Measurements from ENCODE around the gene ERF.

The ERF gene

GRCh38 chr19:42234364-42234763 is 20.6 kb downstream of the ERF start:
- peaks cover 4% of the 10 kb centered on the region for H3K79me2 ChIP-seq (ENCODE audit: control insufficient read depth, insufficient read depth, low read length, unreplicated experiment)

GRCh38 chr19:42233678-42234292 is 21.1 kb downstream of the ERF start:
- no peaks in the 10 kb centered on the region for H3K4me1 ChIP-seq (ENCODE audit: control insufficient read depth, insufficient read depth, low read length, unreplicated experiment)
- no peaks in the 10 kb centered on the region for H3K79me2 ChIP-seq (ENCODE audit: control insufficient read depth, insufficient read depth, low read length, unreplicated experiment)
- H3K4me3 ChIP-seq (ENCODE audit: low read depth, low read length), result no peak overlapping the region
- H3K27me3 ChIP-seq (ENCODE audit: insufficient read depth, low read length), result no peaks in the 10 kb centered on the region
- no peak overlapping the region for H2AFZ ChIP-seq (ENCODE audit: low read length, unreplicated experiment)
- H3K36me3 ChIP-seq (ENCODE audit: insufficient read depth, low read length), result 0 out of 2 replicates have a peak, but pooled peaks cover 3% of the 10 kb centered on the region
- no peak overlapping the region for H3K27ac ChIP-seq (ENCODE audit: low read depth, low read length)

More at GRCh38 chr19:42234364-42234763, 20.6 kb downstream of the ERF start:
- H2AFZ ChIP-seq (ENCODE audit: low read length, unreplicated experiment), result no peak overlapping the region
- H3K27ac ChIP-seq (ENCODE audit: low read depth, low read length), result no peak overlapping the region
- H3K4me3 ChIP-seq (ENCODE audit: low read depth, low read length), result no peak overlapping the region
- 0 out of 2 replicates have a peak, but pooled peaks cover under 1% of the 10 kb centered on the region for H3K36me3 ChIP-seq (ENCODE audit: insufficient read depth, low read length)
- H3K4me1 ChIP-seq (ENCODE audit: control insufficient read depth, insufficient read depth, low read length, unreplicated experiment), result no peaks in the 10 kb centered on the region
- H3K27me3 ChIP-seq (ENCODE audit: insufficient read depth, low read length), result no peaks in the 10 kb centered on the region

- Histone ChIP-seq H3K27me3 (ENCODE audit: insufficient read depth, low read length) (no peaks in the 10 kb centered on the region), H3K4me1 (ENCODE audit: control insufficient read depth, insufficient read depth, low read length, unreplicated experiment) (no peaks in the 10 kb centered on the region), H3K27ac (ENCODE audit: low read depth, low read length) (no peak overlapping the region), H2AFZ (ENCODE audit: low read length, unreplicated experiment) (no peak overlapping the region), H3K36me3 (ENCODE audit: insufficient read depth, low read length) (0 out of 2 replicates have a peak, but pooled peaks cover 3% of the 10 kb centered on the region), H3K79me2 (ENCODE audit: control insufficient read depth, insufficient read depth, low read length, unreplicated experiment) (no peaks in the 10 kb centered on the region), H3K4me3 (ENCODE audit: low read depth, low read length) (no peak overlapping the region)
Observed at GRCh38 chr19:42233106-42233505, 21.8 kb downstream of the ERF start.

GRCh38 chr19:42232435-42232834 is 22.5 kb downstream of the ERF start:
- 0 out of 2 replicates have a peak, but pooled peaks cover 3% of the 10 kb centered on the region for H3K36me3 ChIP-seq (ENCODE audit: insufficient read depth, low read length)
- no peaks in the 10 kb centered on the region for H3K27me3 ChIP-seq (ENCODE audit: insufficient read depth, low read length)
- H3K27ac ChIP-seq (ENCODE audit: low read depth, low read length), result no peak overlapping the region
- H3K4me1 ChIP-seq (ENCODE audit: control insufficient read depth, insufficient read depth, low read length, unreplicated experiment), result no peaks in the 10 kb centered on the region
- no peaks in the 10 kb centered on the region for H3K79me2 ChIP-seq (ENCODE audit: control insufficient read depth, insufficient read depth, low read length, unreplicated experiment)
- H3K4me3 ChIP-seq (ENCODE audit: low read depth, low read length), result no peak overlapping the region
- no peak overlapping the region for H2AFZ ChIP-seq (ENCODE audit: low read length, unreplicated experiment)

- H3K4me1 ChIP-seq (ENCODE audit: control insufficient read depth, insufficient read depth, low read length, unreplicated experiment), result no peaks in the 10 kb centered on the region
- H3K79me2 ChIP-seq (ENCODE audit: control insufficient read depth, insufficient read depth, low read length, unreplicated experiment), result peaks cover 10% of the 10 kb centered on the region
- H3K27me3 ChIP-seq (ENCODE audit: insufficient read depth, low read length), result no peaks in the 10 kb centered on the region
- no peak overlapping the region for H2AFZ ChIP-seq (ENCODE audit: low read length, unreplicated experiment)
- H3K36me3 ChIP-seq (ENCODE audit: insufficient read depth, low read length), result 0 out of 2 replicates have a peak, but pooled peaks cover 3% of the 10 kb centered on the region
- H3K27ac ChIP-seq (ENCODE audit: low read depth, low read length), result no peak overlapping the region
- H3K4me3 ChIP-seq (ENCODE audit: low read depth, low read length), result no peak overlapping the region
Observed at GRCh38 chr19:42230571-42230970, 24.4 kb downstream of the ERF start.

- no peak overlapping the region; the same call in 1 of the 2 replicates for H3K27ac ChIP-seq (ENCODE audit: low read depth, low read length)
- H2AFZ ChIP-seq (ENCODE audit: low read length, unreplicated experiment), result no peak overlapping the region
- H3K4me1 ChIP-seq (ENCODE audit: control insufficient read depth, insufficient read depth, low read length, unreplicated experiment), result no peaks in the 10 kb centered on the region
- peaks cover 10% of the 10 kb centered on the region for H3K79me2 ChIP-seq (ENCODE audit: control insufficient read depth, insufficient read depth, low read length, unreplicated experiment)
- no peak overlapping the region for H3K4me3 ChIP-seq (ENCODE audit: low read depth, low read length)
- H3K36me3 ChIP-seq (ENCODE audit: insufficient read depth, low read length), result 0 out of 2 replicates have a peak, but pooled peaks cover 3% of the 10 kb centered on the region
- H3K27me3 ChIP-seq (ENCODE audit: insufficient read depth, low read length), result no peaks in the 10 kb centered on the region
Observed at GRCh38 chr19:42229855-42230351, 25.0 kb downstream of the ERF start.

- H3K36me3 ChIP-seq (ENCODE audit: insufficient read depth, low read length), result 0 out of 2 replicates have a peak, but pooled peaks cover 3% of the 10 kb centered on the region
- H3K27ac ChIP-seq (ENCODE audit: low read depth, low read length), result no peak overlapping the region
- H3K4me1 ChIP-seq (ENCODE audit: control insufficient read depth, insufficient read depth, low read length, unreplicated experiment), result no peaks in the 10 kb centered on the region
- H3K79me2 ChIP-seq (ENCODE audit: control insufficient read depth, insufficient read depth, low read length, unreplicated experiment), result peaks cover 10% of the 10 kb centered on the region
- H3K27me3 ChIP-seq (ENCODE audit: insufficient read depth, low read length), result no peaks in the 10 kb centered on the region
- no peak overlapping the region for H3K4me3 ChIP-seq (ENCODE audit: low read depth, low read length)
- H2AFZ ChIP-seq (ENCODE audit: low read length, unreplicated experiment), result no peak overlapping the region
Observed at GRCh38 chr19:42229301-42229854, 25.6 kb downstream of the ERF start.

- H3K79me2 ChIP-seq (ENCODE audit: control insufficient read depth, insufficient read depth, low read length, unreplicated experiment), result peaks cover 10% of the 10 kb centered on the region
- H2AFZ ChIP-seq (ENCODE audit: low read length, unreplicated experiment), result no peak overlapping the region
- H3K4me1 ChIP-seq (ENCODE audit: control insufficient read depth, insufficient read depth, low read length, unreplicated experiment), result no peaks in the 10 kb centered on the region
- H3K27me3 ChIP-seq (ENCODE audit: insufficient read depth, low read length), result no peaks in the 10 kb centered on the region
- H3K36me3 ChIP-seq (ENCODE audit: insufficient read depth, low read length), result 0 out of 2 replicates have a peak, but pooled peaks cover 3% of the 10 kb centered on the region
- H3K27ac ChIP-seq (ENCODE audit: low read depth, low read length), result no peak overlapping the region
- H3K4me3 ChIP-seq (ENCODE audit: low read depth, low read length), result no peak overlapping the region
Observed at GRCh38 chr19:42228641-42229040, 26.3 kb downstream of the ERF start.

GRCh38 chr19:42226886-42227285 is 28.0 kb downstream of the ERF start:
- H3K36me3 ChIP-seq (ENCODE audit: insufficient read depth, low read length), result 0 out of 2 replicates have a peak, but pooled peaks cover 3% of the 10 kb centered on the region
- H3K27ac ChIP-seq (ENCODE audit: low read depth, low read length), result no peak overlapping the region
- H3K79me2 ChIP-seq (ENCODE audit: control insufficient read depth, insufficient read depth, low read length, unreplicated experiment), result peaks cover 21% of the 10 kb centered on the region

GRCh38 chr19:42225718-42226292 is 29.1 kb downstream of the ERF start:
- Histone ChIP-seq H2AFZ (ENCODE audit: low read length, unreplicated experiment) (no peak overlapping the region), H3K36me3 (ENCODE audit: insufficient read depth, low read length) (0 out of 2 replicates have a peak, but pooled peaks cover 3% of the 10 kb centered on the region), H3K4me1 (ENCODE audit: control insufficient read depth, insufficient read depth, low read length, unreplicated experiment) (no peaks in the 10 kb centered on the region), H3K4me3 (ENCODE audit: low read depth, low read length) (no peak overlapping the region), H3K79me2 (ENCODE audit: control insufficient read depth, insufficient read depth, low read length, unreplicated experiment) (peaks cover 30% of the 10 kb centered on the region), H3K27ac (ENCODE audit: low read depth, low read length) (no peak overlapping the region), H3K27me3 (ENCODE audit: insufficient read depth, low read length) (no peaks in the 10 kb centered on the region)

More at GRCh38 chr19:42226886-42227285, 28.0 kb downstream of the ERF start:
- H2AFZ ChIP-seq (ENCODE audit: low read length, unreplicated experiment), result no peak overlapping the region
- no peaks in the 10 kb centered on the region for H3K4me1 ChIP-seq (ENCODE audit: control insufficient read depth, insufficient read depth, low read length, unreplicated experiment)
- no peaks in the 10 kb centered on the region for H3K27me3 ChIP-seq (ENCODE audit: insufficient read depth, low read length)
- H3K4me3 ChIP-seq (ENCODE audit: low read depth, low read length), result no peak overlapping the region

All from ACC112 (cell line).